T-cell (primary cell): Measurements from ENCODE around the gene CLK1. TPM values are rescaled to one million over a fixed set of nuclear protein-coding genes. Genes with fewer than 3 reads are reported as not detected.
A peak's percentile ranks its signal among the peaks of the same experiment; 100 is the strongest.
"Not testable (repeated sequence)": the region's sequence is repeated elsewhere in the genome, so short reads cannot be mapped to it uniquely, and the experiment has no call there.

Experiments
- ATAC-seq, 4 experiments: fragments of 200-7000 bp in 3 of 4; fragments of 150-1000 bp in 1 of 4; cut with Tn5 transposase; replicated peaks in 1 of 4; 1 replicate in 3 of 4; 2 replicates in 1 of 4; pipeline ENCODE4 v1.10.0; 2021; ENCODE audit warnings: moderate library complexity in 3 of 4, mild to moderate bottlenecking in 2 of 4, moderate number of reproducible peaks in 1 of 4
- CTCF ChIA-PET, 2 donors: fragments of 300-600 bp; sonication (Branson Sonifier 250); formaldehyde crosslinking; loops; one replicate each; lab custom pipeline; 2022; ENCODE audit warnings: antibody characterized with exemption in 2 of 2; lab: Charles Lee
- POLR2A ChIA-PET, 2 donors: fragments of 300-600 bp; sonication (Branson Sonifier 250); formaldehyde crosslinking; loops; one replicate each; lab custom pipeline; 2022; ENCODE audit warnings: antibody characterized with exemption in 2 of 2; lab: Charles Lee
- DNase-seq, 35 experiments: peaks; one replicate each; pipeline versions ENCODE4 v3.0.0 to v3.0.0-alpha.2; 2013 to 2023
- H3K27ac ChIP-seq: one replicate; pipeline ENCODE4 v1.5.1; 2013; ENCODE audit warnings: low read length
- H3K27me3 ChIP-seq, 2 experiments: replicated peaks in 1 of 2; 1 replicate in 1 of 2; 2 replicates in 1 of 2; pipeline versions ENCODE4 v1.6.1 to v1.7.0; 2013; ENCODE audit warnings: low read length in 1 of 2, mixed read lengths in 1 of 2; ENCODE audit not compliant: control insufficient read depth in 2 of 2, insufficient read depth in 2 of 2; ENCODE audit errors: extremely low read depth in 1 of 2
- H3K36me3 ChIP-seq, 2 donors: 1 replicate in 1 of 2; 2 replicates in 1 of 2; pipeline versions ENCODE4 v1.6.1 to v1.7.0; 2013; ENCODE audit warnings: low read length in 1 of 2; ENCODE audit not compliant: control insufficient read depth in 2 of 2, insufficient read depth in 1 of 2; ENCODE audit errors: extremely low read depth in 1 of 2
- H3K4me1 ChIP-seq, 2 experiments: 1 replicate in 1 of 2; 2 replicates in 1 of 2; pipeline versions ENCODE4 v1.6.1 to v1.7.0; 2013; ENCODE audit warnings: low read length in 2 of 2, mixed read lengths in 1 of 2; ENCODE audit not compliant: insufficient read depth in 2 of 2, control insufficient read depth in 1 of 2; ENCODE audit errors: extremely low read depth in 1 of 2
- H3K4me3 ChIP-seq, 2 donors: 1 replicate in 1 of 2; 2 replicates in 1 of 2; pipeline versions ENCODE4 v1.5.1 to v1.7.0; 2013; ENCODE audit warnings: mild to moderate bottlenecking in 2 of 2, low read length in 1 of 2, moderate library complexity in 1 of 2; ENCODE audit not compliant: control insufficient read depth in 1 of 2; ENCODE audit errors: extremely low read depth in 1 of 2
- H3K9me3 ChIP-seq: 2 replicates; pipeline ENCODE4 v1.7.0; 2013
- H3K27ac Mint-ChIP-seq, 2 donors: one replicate each; pipeline ENCODE4 v1.8.0; 2020 to 2021; ENCODE audit warnings: mild to moderate bottlenecking in 2 of 2, mixed read lengths in 2 of 2
- H3K27me3 Mint-ChIP-seq, 2 donors: one replicate each; pipeline ENCODE4 v1.8.0; 2021 to 2022; ENCODE audit warnings: mixed read lengths in 2 of 2
- H3K36me3 Mint-ChIP-seq: one replicate; pipeline ENCODE4 v1.8.0; 2021; ENCODE audit warnings: mixed read lengths
- H3K4me1 Mint-ChIP-seq, 3 donors: one replicate each; pipeline ENCODE4 v1.8.0; 2020 to 2022; ENCODE audit warnings: mixed read lengths in 3 of 3, mild to moderate bottlenecking in 1 of 3
- H3K4me3 Mint-ChIP-seq, 3 donors: one replicate each; pipeline ENCODE4 v1.8.0; 2020 to 2022; ENCODE audit warnings: mild to moderate bottlenecking in 3 of 3, mixed read lengths in 3 of 3, moderate library complexity in 3 of 3
- H3K9me3 Mint-ChIP-seq, 3 donors: one replicate each; pipeline ENCODE4 v1.8.0; 2020 to 2022; ENCODE audit warnings: mixed read lengths in 3 of 3
- WGBS: methylation state at CpG from one replicate; pipeline ENCODE4 v1.1.5; 2013; ENCODE audit warnings: missing lambda C conversion rate; ENCODE audit not compliant: insufficient coverage; 5-methylcytosine and 5-hydroxymethylcytosine counted together
- total RNA-seq, 35 experiments: library from RNA in 6 of 35; stranded (reverse) in 6 of 35; fragments of 120-200 nt in 1 of 35; gene quantifications; one replicate each; pipeline versions ENCODE4 v1.2.1 to v1.2.4 and lab custom pipeline; 2013 to 2026

The CLK1 gene
- total RNA-seq, 5 donors from 2014 or later (not counting 1 experiment from before 2014, with no cell fraction given): 357 to 1,046 (median 384) TPM

- Histone ChIP-seq H3K9me3 (no peaks in the 10 kb centered on the region), H3K27me3 (no peaks in the 10 kb centered on the region), H3K4me3 (no peak overlapping the region), H3K27ac (no peak overlapping the region), H3K36me3 (peaks cover 3 to 71% of the 10 kb centered on the region in 2 donors), H3K4me1 (peaks cover 0 to 2% of the 10 kb centered on the region in 2 experiments)
- Mint-ChIP-seq H3K27me3 (no peaks in the 10 kb centered on the region), H3K9me3 (no peaks in the 10 kb centered on the region), H3K36me3 (peaks cover 48% of the 10 kb centered on the region), H3K4me3 (no peak overlapping the region), H3K27ac (peak overlapping the region in 1 of 2 donors; percentile 25), H3K4me1 (peaks cover 7 to 8% (median 7%) of the 10 kb centered on the region in 3 donors)
- DNase-seq (no peak), ATAC-seq (no peak)
- POLR2A ChIA-PET: interaction anchor here in 1 of 2 donors (1.0 kb wide), 1 partner anchor 10 kb away, joined by 3 read pairs; the partner anchor contains the start of gene NIF3L1
- CTCF ChIA-PET: no interaction called here
Observed at GRCh38 chr2:200899482-200899881, 35.0 kb upstream of the CLK1 start.

GRCh38 chr2:200888704-200889625 is 24.5 kb upstream of the CLK1 start, which contains the start of the genes NIF3L1 and PPIL3:
NIF3L1 (plus strand) TSS chr2:200889371; CDS start chr2:200891944, 2,573 bp downstream.
PPIL3 (minus strand) TSS chr2:200889077; CDS start chr2:200887615, 1,462 bp downstream.
- Mint-ChIP-seq H3K9me3 (no peaks in the 10 kb centered on the region), H3K4me3 (peak within 1 kb of the TSS; percentile 94 to 97 (median 96)), H3K4me1 (peaks cover 46 to 62% (median 55%) of the 10 kb centered on the region in 3 donors), H3K36me3 (peaks cover 15% of the 10 kb centered on the region), H3K27me3 (no peaks in the 10 kb centered on the region), H3K27ac (peak within 1 kb of the TSS; percentile 95 to 99)
- ATAC-seq: peak; percentile 81 to 86 (median 82)
- Histone ChIP-seq H3K27ac (peak within 1 kb of the TSS; percentile 89), H3K4me1 (peaks cover 15 to 31% of the 10 kb centered on the region in 2 experiments), H3K4me3 (peak within 1 kb of the TSS; percentile 60 to 67), H3K27me3 (no peaks in the 10 kb centered on the region), H3K36me3 (peaks cover 0 to 19% of the 10 kb centered on the region in 2 donors), H3K9me3 (no peaks in the 10 kb centered on the region)
- WGBS: under 1% methylated on average over 29 of the region's 50 CpGs
- ChIA-PET POLR2A (interaction anchor here (0.6 to 2.0 kb wide), 12 partner anchors 11 to 344 kb away, joined by 3 to 40 read pairs (median 4); partner anchors contain the start of gene CLK1 (in 2 of the 2)), CTCF (interaction anchor here in 1 of 2 donors (0.7 to 2.1 kb wide), 8 partner anchors 12 to 344 kb away, joined by 3 to 18 read pairs (median 6); partner anchors contain the start of genes CFLAR and CLK1)
- peak; percentile 91 to 99 (median 96) for DNase-seq

DNA sequence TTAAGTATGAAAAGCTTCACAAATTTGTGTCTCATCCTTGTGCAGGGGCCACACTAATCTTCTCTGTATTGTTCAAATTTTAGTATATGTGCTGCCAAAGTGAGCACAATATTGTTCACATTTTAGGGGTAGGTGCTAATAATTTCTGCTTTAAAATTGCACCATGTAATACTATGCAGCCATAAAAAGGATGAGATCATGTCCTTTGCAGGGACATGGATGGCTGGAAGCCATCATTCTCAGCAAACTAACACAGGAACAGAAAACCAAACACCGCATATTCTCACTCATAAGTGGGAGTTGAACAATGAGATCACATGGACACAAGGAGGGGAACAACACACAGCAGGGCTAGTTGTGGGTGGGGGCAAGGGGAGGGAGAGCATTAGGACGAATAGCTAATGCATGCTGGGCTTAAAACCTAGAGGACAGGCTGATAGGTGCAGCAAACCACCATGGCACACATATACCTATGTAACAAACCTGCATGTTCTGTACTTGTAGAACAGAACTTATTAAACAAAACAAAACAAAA is 17.3 kb upstream of the CLK1 start:
- H3K27me3 ChIP-seq, H3K27me3 Mint-ChIP-seq, H3K27ac ChIP-seq, DNase-seq, POLR2A ChIA-PET, H3K4me3 ChIP-seq, H3K9me3 ChIP-seq, H3K4me1 ChIP-seq, H3K27ac Mint-ChIP-seq, H3K4me3 Mint-ChIP-seq, ATAC-seq, H3K9me3 Mint-ChIP-seq: not testable (repeated sequence)
- Mint-ChIP-seq H3K36me3 (peaks cover 37% of the 10 kb centered on the region), H3K4me1 (peaks cover 4 to 17% (median 12%) of the 10 kb centered on the region in 3 donors)
- H3K36me3 ChIP-seq: peaks cover 0 to 69% of the 10 kb centered on the region in 2 donors
- no CpG with 5 or more reads among the region's 2 CpGs for WGBS
- CTCF ChIA-PET: interaction anchor here in 1 of 2 donors (0.5 kb wide), 1 partner anchor 31 kb away, joined by 3 read pairs; no protein-coding TSS in a partner anchor

- Mint-ChIP-seq H3K4me3 (no peak overlapping the region), H3K27me3 (no peaks in the 10 kb centered on the region), H3K27ac (no peak overlapping the region), H3K9me3 (no peaks in the 10 kb centered on the region), H3K4me1 (peaks cover 0 to 8% (median 5%) of the 10 kb centered on the region in 3 donors), H3K36me3 (peaks cover 48% of the 10 kb centered on the region)
- no CpG with 5 or more reads among the region's 2 CpGs for WGBS
- Histone ChIP-seq H3K4me3 (no peak overlapping the region), H3K36me3 (peaks cover 0 to 79% of the 10 kb centered on the region in 2 donors), H3K4me1 (no peaks in the 10 kb centered on the region), H3K27me3 (no peaks in the 10 kb centered on the region), H3K9me3 (no peaks in the 10 kb centered on the region), H3K27ac (no peak overlapping the region)
- ATAC-seq (no peak), DNase-seq (no peak)
- POLR2A ChIA-PET: interaction anchor here in 1 of 2 donors (0.7 kb wide), 1 partner anchor 27 kb away, joined by 5 read pairs; no protein-coding TSS in a partner anchor
- CTCF ChIA-PET: interaction anchor here (0.6 to 0.7 kb wide), 4 partner anchors 293 to 978 kb away, joined by 3 to 4 read pairs (median 4); no protein-coding TSS in a partner anchor
Observed at GRCh38 chr2:200878289-200878880, 13.9 kb upstream of the CLK1 start.

DNA sequence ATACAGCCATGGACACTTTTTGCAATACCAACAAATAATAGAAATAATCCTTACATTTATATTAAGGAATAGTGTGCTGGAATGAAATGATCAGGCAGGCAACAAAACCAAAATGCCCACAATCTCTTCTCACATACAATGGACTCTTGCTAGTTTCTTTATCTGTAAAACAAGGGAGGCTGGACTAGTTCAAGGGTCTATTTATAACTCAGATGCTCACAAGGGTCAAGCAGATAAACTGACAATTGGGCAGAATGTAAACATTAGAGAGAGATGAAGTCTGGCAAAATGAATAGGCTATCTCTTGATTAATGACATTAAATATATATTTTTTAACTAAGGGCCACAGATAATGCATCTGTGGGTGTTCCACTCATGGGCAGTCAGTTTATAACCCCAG is 13.0 kb upstream of the CLK1 start:
- H3K27ac Mint-ChIP-seq: no peak overlapping the region

More for the DNA sequence above, 13.0 kb upstream of the CLK1 start:
- ATAC-seq (no peak), DNase-seq (no peak)
- Histone ChIP-seq H3K4me1 (no peaks in the 10 kb centered on the region), H3K36me3 (peaks cover 0 to 75% of the 10 kb centered on the region in 2 donors), H3K9me3 (no peaks in the 10 kb centered on the region), H3K27me3 (no peaks in the 10 kb centered on the region), H3K4me3 (no peak overlapping the region), H3K27ac (no peak overlapping the region)
- ChIA-PET POLR2A (interaction anchor here in 1 of 2 donors (0.7 kb wide), 1 partner anchor 26 kb away, joined by 5 read pairs; no protein-coding TSS in a partner anchor), CTCF (interaction anchor here in 1 of 2 donors (0.7 kb wide), 2 partner anchors 294 to 977 kb away, joined by 4 read pairs; no protein-coding TSS in a partner anchor)
- Mint-ChIP-seq H3K4me3 (no peak overlapping the region), H3K36me3 (peaks cover 46% of the 10 kb centered on the region), H3K4me1 (peaks cover 0 to 8% (median 3%) of the 10 kb centered on the region in 3 donors), H3K9me3 (no peaks in the 10 kb centered on the region), H3K27me3 (no peaks in the 10 kb centered on the region)
